Calu3 (cell line): ENCODE data around the gene ATP6V1G2. TPM values are rescaled to one million over a fixed set of nuclear protein-coding genes. Genes with fewer than 3 reads are reported as not detected.

Source experiments
- BruUV-seq: library from RNA; stranded (reverse); fragments of 400-500 nt; replicated peaks from 2 replicates; lab custom pipeline; 2021; lab: Mats Ljungman, UMichigan
- CTCF ChIA-PET: fragments of 300-600 bp; sonication (Branson Sonifier 250); formaldehyde crosslinking; loops from one replicate; lab custom pipeline; 2022; ENCODE audit warnings: antibody characterized with exemption; lab: Charles Lee
- DNase-seq: peaks from one replicate; pipeline ENCODE4 v3.0.0; 2022
- H3K27ac Mint-ChIP-seq: one replicate; pipeline ENCODE4 v1.8.0; 2022; ENCODE audit warnings: mixed read lengths; ENCODE audit not compliant: unreplicated experiment
- H3K27me3 Mint-ChIP-seq: one replicate; pipeline ENCODE4 v1.8.0; 2022; ENCODE audit warnings: mixed read lengths; ENCODE audit not compliant: unreplicated experiment
- H3K36me3 Mint-ChIP-seq: one replicate; pipeline ENCODE4 v1.8.0; 2022; ENCODE audit warnings: mild to moderate bottlenecking, moderate library complexity, mixed read lengths; ENCODE audit not compliant: insufficient read depth, unreplicated experiment
- H3K4me1 Mint-ChIP-seq: one replicate; pipeline ENCODE4 v1.8.0; 2022; ENCODE audit warnings: mild to moderate bottlenecking, low read depth, mixed read lengths; ENCODE audit not compliant: unreplicated experiment
- H3K4me3 Mint-ChIP-seq: one replicate; pipeline ENCODE4 v1.8.0; 2022; ENCODE audit warnings: mild to moderate bottlenecking, low read depth, moderate library complexity, mixed read lengths; ENCODE audit not compliant: unreplicated experiment
- H3K9me3 Mint-ChIP-seq: one replicate; pipeline ENCODE4 v1.8.0; 2022; ENCODE audit warnings: low read depth, mixed read lengths; ENCODE audit not compliant: unreplicated experiment
- CTCF ChIP-seq: fragments of 200-600 bp; IDR thresholded peaks from one replicate; pipeline ENCODE4 v1.8.0; 2022; ENCODE audit warnings: antibody characterized with exemption; ENCODE audit not compliant: unreplicated experiment
- intact Hi-C: fragments of 100-400 bp; cut with micrococcal nuclease; formaldehyde crosslinking; loops from one replicate; pipeline ENCODE4 v1.10.0; 2022; ENCODE audit not compliant: unreplicated experiment
- total RNA-seq: library from RNA; stranded (reverse); gene quantifications from 2 replicates; pipeline ENCODE4 v1.2.3, GENCODE V29; 2022

Gene ATP6V1G2
- total RNA-seq, 1 experiment from 2014 or later: 1.0 TPM

- H3K27me3 Mint-ChIP-seq: no peaks in the 10 kb centered on the region
- CTCF ChIA-PET: interaction anchor here (0.8 kb wide), 1 partner anchor 375 kb away, joined by 3 read pairs; no protein-coding TSS in a partner anchor
- intact Hi-C loops: no loop called here
- no peak overlapping the region for H3K4me3 Mint-ChIP-seq
- H3K4me1 Mint-ChIP-seq: peaks cover 42% of the 10 kb centered on the region
- peaks cover 100% of the 10 kb centered on the region for H3K36me3 Mint-ChIP-seq
- H3K9me3 Mint-ChIP-seq: no peaks in the 10 kb centered on the region
- peak overlapping the region; percentile 57 for H3K27ac Mint-ChIP-seq
- no TSS peak for BruUV-seq
- TF ChIP-seq CTCF: no peak
- DNase-seq: no peak
Observed at GRCh38 chr6:31533455-31533841, 13.0 kb downstream of the ATP6V1G2 start.

GRCh38 chr6:31532644-31533454, 13.6 kb downstream of the ATP6V1G2 start:
- no peak for TF ChIP-seq CTCF
- no peak for DNase-seq
- BruUV-seq: no TSS peak
- Mint-ChIP-seq H3K36me3 (peaks cover 98% of the 10 kb centered on the region), H3K4me3 (no peak overlapping the region), H3K27me3 (no peaks in the 10 kb centered on the region), H3K4me1 (peaks cover 38% of the 10 kb centered on the region), H3K27ac (peak overlapping the region; percentile 72), H3K9me3 (no peaks in the 10 kb centered on the region)
- CTCF ChIA-PET: interaction anchor here (0.8 kb wide), 1 partner anchor 376 kb away, joined by 3 read pairs; no protein-coding TSS in a partner anchor
- intact Hi-C loops: no loop called here

GRCh38 chr6:31531771-31532643, 14.4 kb downstream of the ATP6V1G2 start:
- CTCF ChIA-PET: no interaction called here
- BruUV-seq: no TSS peak
- H3K36me3 Mint-ChIP-seq: peaks cover 90% of the 10 kb centered on the region
- no peak for DNase-seq
- H3K9me3 Mint-ChIP-seq: no peaks in the 10 kb centered on the region
- H3K4me3 Mint-ChIP-seq: no peak overlapping the region
- H3K27me3 Mint-ChIP-seq: no peaks in the 10 kb centered on the region
- peaks cover 38% of the 10 kb centered on the region for H3K4me1 Mint-ChIP-seq
- H3K27ac Mint-ChIP-seq: peak overlapping the region; percentile 72
- TF ChIP-seq CTCF: no peak
- intact Hi-C loops: no loop called here

- CTCF ChIA-PET: interaction anchor here (0.7 kb wide), 1 partner anchor 20 kb away, joined by 6 read pairs; no protein-coding TSS in a partner anchor
- BruUV-seq: no TSS peak
- Mint-ChIP-seq H3K9me3 (no peaks in the 10 kb centered on the region), H3K36me3 (peaks cover 81% of the 10 kb centered on the region), H3K27me3 (no peaks in the 10 kb centered on the region), H3K4me3 (no peak overlapping the region), H3K27ac (no peak overlapping the region), H3K4me1 (peaks cover 37% of the 10 kb centered on the region)
- DNase-seq: no peak
- no peak for TF ChIP-seq CTCF
- intact Hi-C loops: no loop called here
Observed at GRCh38 chr6:31531162-31531561, 15.2 kb downstream of the ATP6V1G2 start.
